WTC11 (cell line): ENCODE data around the gene ALK. TPM values are rescaled to one million over a fixed set of nuclear protein-coding genes. Genes with fewer than 3 reads are reported as not detected.

Source experiments
- ATAC-seq: fragments of 200-7000 bp; cut with Tn5 transposase; 2 replicates; pipeline ENCODE4 v1.10.0; 2021; ENCODE audit warnings: mild to moderate bottlenecking, moderate library complexity
- CTCF ChIA-PET: fragments of 300-600 bp; sonication (Branson Sonifier 250); formaldehyde crosslinking; loops from one replicate; lab custom pipeline; 2021; ENCODE audit warnings: antibody characterized with exemption; lab: Charles Lee
- POLR2A ChIA-PET: fragments of 350-600 bp; sonication (Branson Sonifier 250); formaldehyde crosslinking; loops from one replicate; lab custom pipeline; 2021; ENCODE audit warnings: antibody characterized with exemption; lab: Charles Lee
- DNase-seq: peaks from one replicate; pipeline ENCODE4 v3.0.0; 2021; ENCODE audit warnings: low spot score
- H3K27ac Mint-ChIP-seq: 2 replicates; pipeline ENCODE4 v1.8.0; 2021; ENCODE audit warnings: mixed read lengths
- H3K27me3 Mint-ChIP-seq: 2 replicates; pipeline ENCODE4 v1.8.0; 2021; ENCODE audit warnings: low read depth, mild to moderate bottlenecking, moderate library complexity, mixed read lengths
- H3K36me3 Mint-ChIP-seq: 2 replicates; pipeline ENCODE4 v1.8.0; 2021; ENCODE audit warnings: mixed read lengths
- H3K4me1 Mint-ChIP-seq: 2 replicates; pipeline ENCODE4 v1.8.0; 2022; ENCODE audit warnings: mixed read lengths
- H3K4me3 Mint-ChIP-seq: 2 replicates; pipeline ENCODE4 v1.8.0; 2021; ENCODE audit warnings: mild to moderate bottlenecking, moderate library complexity, mixed read lengths
- H3K9me3 Mint-ChIP-seq: 2 replicates; pipeline ENCODE4 v1.8.0; 2021; ENCODE audit warnings: mixed read lengths
- CREB1 ChIP-seq: sonication (generic); formaldehyde crosslinking; IDR thresholded peaks from 2 replicates; pipeline ENCODE4 v1.8.0; 2023; ENCODE audit warnings: mild to moderate bottlenecking, missing genetic modification reagents
- ELF4 ChIP-seq: sonication (generic); formaldehyde crosslinking; IDR thresholded peaks from 2 replicates; pipeline ENCODE4 v1.8.1; 2022; ENCODE audit warnings: low read depth, mild to moderate bottlenecking, moderate library complexity, missing genetic modification reagents
- EMX1 ChIP-seq: fragments of 250-450 bp; sonication (Bioruptor Pico); IDR thresholded peaks from 2 replicates; pipeline ENCODE4 v1.8.0; 2021; ENCODE audit warnings: mild to moderate bottlenecking
- GABPB1 ChIP-seq: sonication (generic); formaldehyde crosslinking; IDR thresholded peaks from 2 replicates; pipeline ENCODE4 v1.8.1; 2023; ENCODE audit warnings: mild to moderate bottlenecking, missing genetic modification reagents
- JAZF1 ChIP-seq: fragments of 250-450 bp; sonication (Bioruptor Pico); IDR thresholded peaks from 2 replicates; pipeline ENCODE4 v1.9.0; 2021; ENCODE audit warnings: moderate library complexity, mild to moderate bottlenecking, inconsistent platforms
- NFE2L1 ChIP-seq: sonication (generic); formaldehyde crosslinking; IDR thresholded peaks from 2 replicates; pipeline ENCODE4 v1.8.1; 2023; ENCODE audit warnings: missing genetic modification reagents
- PRRX2 ChIP-seq: fragments of 250-450 bp; sonication (Bioruptor Pico); IDR thresholded peaks from 2 replicates; pipeline ENCODE4 v1.8.0; 2021; ENCODE audit warnings: mild to moderate bottlenecking
- RELA ChIP-seq: sonication (generic); formaldehyde crosslinking; IDR thresholded peaks from 2 replicates; pipeline ENCODE4 v1.8.1; 2022; ENCODE audit warnings: missing genetic modification reagents, mild to moderate bottlenecking, borderline replicate concordance
- SP1 ChIP-seq: sonication (generic); formaldehyde crosslinking; conservative IDR thresholded peaks from 2 replicates; pipeline ENCODE4 v1.8.1; 2022; ENCODE audit warnings: missing genetic modification reagents
- TEAD4 ChIP-seq: sonication (generic); formaldehyde crosslinking; IDR thresholded peaks from 2 replicates; pipeline ENCODE4 v1.8.0; 2022; ENCODE audit warnings: mild to moderate bottlenecking, missing genetic modification reagents
- ZNF232 ChIP-seq: sonication (generic); formaldehyde crosslinking; IDR thresholded peaks from 2 replicates; pipeline ENCODE4 v1.8.0; 2022; ENCODE audit warnings: mild to moderate bottlenecking, missing genetic modification reagents
- ZNF396 ChIP-seq: fragments of 250-450 bp; sonication (Bioruptor Pico); IDR thresholded peaks from 2 replicates; pipeline ENCODE4 v1.8.0; 2021; ENCODE audit warnings: mild to moderate bottlenecking, moderate library complexity, borderline replicate concordance
- total RNA-seq: library from RNA; stranded (reverse); gene quantifications from 3 replicates; pipeline ENCODE4 v1.2.3, GENCODE V29; 2021
- TF ChIP-seq, protein P1 (sequence below): sonication (generic); formaldehyde crosslinking; IDR thresholded peaks from 2 replicates; pipeline ENCODE4 v1.8.0; 2023; ENCODE audit warnings: missing genetic modification reagents
- TF ChIP-seq, protein P2 (sequence below): fragments of 250-450 bp; sonication (Bioruptor Pico); conservative IDR thresholded peaks from 2 replicates; pipeline ENCODE4 v1.9.0; 2021; ENCODE audit warnings: mild to moderate bottlenecking
- TF ChIP-seq, protein P3 (sequence below): sonication (generic); formaldehyde crosslinking; IDR thresholded peaks from 2 replicates; pipeline ENCODE4 v1.8.1; 2023; ENCODE audit warnings: mild to moderate bottlenecking, missing genetic modification reagents, moderate library complexity
- TF ChIP-seq, protein P4 (sequence below): sonication (generic); formaldehyde crosslinking; IDR thresholded peaks from 2 replicates; pipeline ENCODE4 v1.8.1; 2022; ENCODE audit warnings: mild to moderate bottlenecking, missing genetic modification reagents, moderate library complexity, borderline replicate concordance
- TF ChIP-seq, protein P5 (sequence below): fragments of 250-450 bp; sonication (Bioruptor Pico); IDR thresholded peaks from 2 replicates; pipeline ENCODE4 v2.1.2; 2022; ENCODE audit warnings: mild to moderate bottlenecking, moderate library complexity
- TF ChIP-seq, protein P6 (sequence below): fragments of 250-450 bp; sonication (Bioruptor Pico); IDR thresholded peaks from 2 replicates; pipeline ENCODE4 v1.9.0; 2021; ENCODE audit warnings: mild to moderate bottlenecking, borderline replicate concordance
- TF ChIP-seq, protein P7 (sequence below): sonication (generic); formaldehyde crosslinking; IDR thresholded peaks from 2 replicates; pipeline ENCODE4 v1.8.1; 2022; ENCODE audit warnings: low read depth, mild to moderate bottlenecking, moderate library complexity, missing genetic modification reagents, borderline replicate concordance

ALK gene
- total RNA-seq, 1 experiment from 2014 or later: not detected

DNA sequence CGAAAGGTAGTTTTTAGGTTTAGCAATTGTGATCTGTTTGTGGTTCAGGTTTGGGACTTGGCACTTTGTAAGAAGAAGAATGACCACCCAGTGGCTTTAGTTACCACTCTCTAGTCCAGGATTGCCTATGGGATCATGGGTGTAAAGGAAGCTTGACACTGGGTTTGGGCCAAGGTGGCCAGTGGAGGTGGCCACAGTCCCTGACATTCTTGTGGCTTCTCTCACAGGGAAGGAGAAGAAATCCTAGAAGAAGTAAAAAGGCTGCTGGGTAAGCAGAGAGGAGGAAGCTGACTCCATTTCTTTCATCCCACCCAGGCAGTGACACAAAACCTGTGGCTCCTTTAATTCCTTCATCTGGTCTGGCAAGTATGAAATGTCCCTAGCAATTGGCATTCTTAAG is 411.5 kb downstream of the ALK start:
- ATAC-seq (no peak), DNase-seq (no peak)
- peaks cover 8% of the 10 kb centered on the region; the same call in 1 of the 2 replicates for H3K4me1 Mint-ChIP-seq
- H3K4me3 Mint-ChIP-seq: no peak overlapping the region
- no peak overlapping the region for H3K27ac Mint-ChIP-seq
- H3K36me3 Mint-ChIP-seq: peaks cover 15% of the 10 kb centered on the region
- no peak for TF ChIP-seq ELF4 (CRISPR knock-in tag)
- no peak for TF ChIP-seq ZNF396 (CRISPR knock-in tag)
- TF ChIP-seq EMX1 (CRISPR knock-in tag): no peak
- TF ChIP-seq, protein P1, sequence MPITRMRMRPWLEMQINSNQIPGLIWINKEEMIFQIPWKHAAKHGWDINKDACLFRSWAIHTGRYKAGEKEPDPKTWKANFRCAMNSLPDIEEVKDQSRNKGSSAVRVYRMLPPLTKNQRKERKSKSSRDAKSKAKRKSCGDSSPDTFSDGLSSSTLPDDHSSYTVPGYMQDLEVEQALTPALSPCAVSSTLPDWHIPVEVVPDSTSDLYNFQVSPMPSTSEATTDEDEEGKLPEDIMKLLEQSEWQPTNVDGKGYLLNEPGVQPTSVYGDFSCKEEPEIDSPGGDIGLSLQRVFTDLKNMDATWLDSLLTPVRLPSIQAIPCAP: no peak
- TF ChIP-seq, all 79 proteins: peak for 0
- Mint-ChIP-seq H3K9me3 (peaks cover 35% of the 10 kb centered on the region), H3K27me3 (no peaks in the 10 kb centered on the region)
- POLR2A ChIA-PET: no interaction called here
- CTCF ChIA-PET: no interaction called here

DNA sequence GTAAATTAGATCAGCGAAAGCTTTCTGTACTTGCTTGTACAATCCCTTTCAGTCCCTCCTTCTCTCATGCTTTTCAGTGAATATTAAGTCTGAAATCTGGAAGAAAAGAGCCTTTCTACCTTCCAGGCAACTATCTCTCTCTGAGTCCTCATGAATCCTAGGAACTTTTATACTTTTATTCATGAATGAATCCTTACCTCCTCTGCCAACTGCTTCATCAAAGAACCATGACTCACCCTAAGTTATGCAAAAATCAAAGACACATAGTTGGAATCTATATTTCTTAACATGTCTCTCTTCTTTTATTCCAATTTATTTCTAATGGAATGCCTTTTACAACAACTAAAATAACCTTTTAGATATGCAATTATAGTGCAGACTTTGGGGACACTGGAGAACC is 412.0 kb downstream of the ALK start:
- Mint-ChIP-seq H3K27me3 (no peaks in the 10 kb centered on the region), H3K4me3 (no peak overlapping the region), H3K4me1 (peaks cover 8% of the 10 kb centered on the region; the same call in 1 of the 2 replicates), H3K27ac (no peak overlapping the region), H3K36me3 (peaks cover 15% of the 10 kb centered on the region), H3K9me3 (peaks cover 30% of the 10 kb centered on the region)
- no peak for DNase-seq
- no peak for ATAC-seq
- TF ChIP-seq JAZF1: no peak
- TF ChIP-seq, protein P2, sequence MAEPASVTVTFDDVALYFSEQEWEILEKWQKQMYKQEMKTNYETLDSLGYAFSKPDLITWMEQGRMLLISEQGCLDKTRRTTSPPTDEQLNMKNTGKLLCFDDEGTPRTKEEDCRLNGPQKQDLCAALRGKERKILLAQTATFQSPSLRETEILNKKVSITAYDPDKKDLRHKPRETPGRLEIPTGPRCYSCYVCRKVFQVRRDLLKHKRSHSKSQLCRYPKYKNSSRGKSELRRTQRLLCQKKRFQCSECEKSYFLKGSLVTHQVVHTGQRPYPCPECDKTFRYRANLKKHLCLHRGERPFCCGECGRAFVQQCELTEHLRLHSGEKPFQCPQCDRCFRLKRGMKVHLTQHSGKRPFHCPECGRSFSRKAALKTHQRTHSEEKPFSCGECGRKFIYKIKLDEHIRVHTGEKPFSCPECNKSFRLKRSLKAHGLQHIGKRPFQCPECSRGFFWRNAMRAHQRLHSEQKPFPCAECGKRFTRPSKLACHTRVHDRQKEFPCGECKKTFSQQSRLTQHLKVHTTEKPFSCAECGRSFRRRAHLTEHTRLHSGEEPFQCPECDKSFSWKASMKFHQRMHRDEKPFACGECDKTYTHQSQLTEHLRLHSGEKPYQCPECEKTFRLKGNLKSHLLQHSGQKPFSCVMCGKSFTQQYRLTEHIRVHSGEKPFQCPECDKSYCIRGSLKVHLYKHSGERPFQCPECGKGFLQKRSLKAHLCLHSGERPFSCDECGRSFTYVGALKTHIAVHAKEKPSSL: no peak
- TF ChIP-seq TEAD4 (CRISPR knock-in tag): no peak
- no peak for TF ChIP-seq PRRX2
- TF ChIP-seq, protein P3, sequence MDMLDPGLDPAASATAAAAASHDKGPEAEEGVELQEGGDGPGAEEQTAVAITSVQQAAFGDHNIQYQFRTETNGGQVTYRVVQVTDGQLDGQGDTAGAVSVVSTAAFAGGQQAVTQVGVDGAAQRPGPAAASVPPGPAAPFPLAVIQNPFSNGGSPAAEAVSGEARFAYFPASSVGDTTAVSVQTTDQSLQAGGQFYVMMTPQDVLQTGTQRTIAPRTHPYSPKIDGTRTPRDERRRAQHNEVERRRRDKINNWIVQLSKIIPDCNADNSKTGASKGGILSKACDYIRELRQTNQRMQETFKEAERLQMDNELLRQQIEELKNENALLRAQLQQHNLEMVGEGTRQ (CRISPR knock-in tag): no peak
- no peak for TF ChIP-seq CREB1 (CRISPR knock-in tag)
- TF ChIP-seq, protein P4, sequence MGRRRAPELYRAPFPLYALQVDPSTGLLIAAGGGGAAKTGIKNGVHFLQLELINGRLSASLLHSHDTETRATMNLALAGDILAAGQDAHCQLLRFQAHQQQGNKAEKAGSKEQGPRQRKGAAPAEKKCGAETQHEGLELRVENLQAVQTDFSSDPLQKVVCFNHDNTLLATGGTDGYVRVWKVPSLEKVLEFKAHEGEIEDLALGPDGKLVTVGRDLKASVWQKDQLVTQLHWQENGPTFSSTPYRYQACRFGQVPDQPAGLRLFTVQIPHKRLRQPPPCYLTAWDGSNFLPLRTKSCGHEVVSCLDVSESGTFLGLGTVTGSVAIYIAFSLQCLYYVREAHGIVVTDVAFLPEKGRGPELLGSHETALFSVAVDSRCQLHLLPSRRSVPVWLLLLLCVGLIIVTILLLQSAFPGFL (CRISPR knock-in tag): no peak
- no peak for TF ChIP-seq SP1 (CRISPR knock-in tag)
- TF ChIP-seq, protein P5, sequence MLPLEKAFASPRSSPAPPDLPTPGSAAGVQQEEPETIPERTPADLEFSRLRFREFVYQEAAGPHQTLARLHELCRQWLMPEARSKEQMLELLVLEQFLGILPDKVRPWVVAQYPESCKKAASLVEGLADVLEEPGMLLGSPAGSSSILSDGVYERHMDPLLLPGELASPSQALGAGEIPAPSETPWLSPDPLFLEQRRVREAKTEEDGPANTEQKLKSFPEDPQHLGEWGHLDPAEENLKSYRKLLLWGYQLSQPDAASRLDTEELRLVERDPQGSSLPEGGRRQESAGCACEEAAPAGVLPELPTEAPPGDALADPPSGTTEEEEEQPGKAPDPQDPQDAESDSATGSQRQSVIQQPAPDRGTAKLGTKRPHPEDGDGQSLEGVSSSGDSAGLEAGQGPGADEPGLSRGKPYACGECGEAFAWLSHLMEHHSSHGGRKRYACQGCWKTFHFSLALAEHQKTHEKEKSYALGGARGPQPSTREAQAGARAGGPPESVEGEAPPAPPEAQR (CRISPR knock-in tag): no peak
- TF ChIP-seq NFE2L1: no peak
- TF ChIP-seq, protein P6, sequence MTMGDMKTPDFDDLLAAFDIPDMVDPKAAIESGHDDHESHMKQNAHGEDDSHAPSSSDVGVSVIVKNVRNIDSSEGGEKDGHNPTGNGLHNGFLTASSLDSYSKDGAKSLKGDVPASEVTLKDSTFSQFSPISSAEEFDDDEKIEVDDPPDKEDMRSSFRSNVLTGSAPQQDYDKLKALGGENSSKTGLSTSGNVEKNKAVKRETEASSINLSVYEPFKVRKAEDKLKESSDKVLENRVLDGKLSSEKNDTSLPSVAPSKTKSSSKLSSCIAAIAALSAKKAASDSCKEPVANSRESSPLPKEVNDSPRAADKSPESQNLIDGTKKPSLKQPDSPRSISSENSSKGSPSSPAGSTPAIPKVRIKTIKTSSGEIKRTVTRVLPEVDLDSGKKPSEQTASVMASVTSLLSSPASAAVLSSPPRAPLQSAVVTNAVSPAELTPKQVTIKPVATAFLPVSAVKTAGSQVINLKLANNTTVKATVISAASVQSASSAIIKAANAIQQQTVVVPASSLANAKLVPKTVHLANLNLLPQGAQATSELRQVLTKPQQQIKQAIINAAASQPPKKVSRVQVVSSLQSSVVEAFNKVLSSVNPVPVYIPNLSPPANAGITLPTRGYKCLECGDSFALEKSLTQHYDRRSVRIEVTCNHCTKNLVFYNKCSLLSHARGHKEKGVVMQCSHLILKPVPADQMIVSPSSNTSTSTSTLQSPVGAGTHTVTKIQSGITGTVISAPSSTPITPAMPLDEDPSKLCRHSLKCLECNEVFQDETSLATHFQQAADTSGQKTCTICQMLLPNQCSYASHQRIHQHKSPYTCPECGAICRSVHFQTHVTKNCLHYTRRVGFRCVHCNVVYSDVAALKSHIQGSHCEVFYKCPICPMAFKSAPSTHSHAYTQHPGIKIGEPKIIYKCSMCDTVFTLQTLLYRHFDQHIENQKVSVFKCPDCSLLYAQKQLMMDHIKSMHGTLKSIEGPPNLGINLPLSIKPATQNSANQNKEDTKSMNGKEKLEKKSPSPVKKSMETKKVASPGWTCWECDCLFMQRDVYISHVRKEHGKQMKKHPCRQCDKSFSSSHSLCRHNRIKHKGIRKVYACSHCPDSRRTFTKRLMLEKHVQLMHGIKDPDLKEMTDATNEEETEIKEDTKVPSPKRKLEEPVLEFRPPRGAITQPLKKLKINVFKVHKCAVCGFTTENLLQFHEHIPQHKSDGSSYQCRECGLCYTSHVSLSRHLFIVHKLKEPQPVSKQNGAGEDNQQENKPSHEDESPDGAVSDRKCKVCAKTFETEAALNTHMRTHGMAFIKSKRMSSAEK (CRISPR knock-in tag): no peak
- TF ChIP-seq, protein P7, sequence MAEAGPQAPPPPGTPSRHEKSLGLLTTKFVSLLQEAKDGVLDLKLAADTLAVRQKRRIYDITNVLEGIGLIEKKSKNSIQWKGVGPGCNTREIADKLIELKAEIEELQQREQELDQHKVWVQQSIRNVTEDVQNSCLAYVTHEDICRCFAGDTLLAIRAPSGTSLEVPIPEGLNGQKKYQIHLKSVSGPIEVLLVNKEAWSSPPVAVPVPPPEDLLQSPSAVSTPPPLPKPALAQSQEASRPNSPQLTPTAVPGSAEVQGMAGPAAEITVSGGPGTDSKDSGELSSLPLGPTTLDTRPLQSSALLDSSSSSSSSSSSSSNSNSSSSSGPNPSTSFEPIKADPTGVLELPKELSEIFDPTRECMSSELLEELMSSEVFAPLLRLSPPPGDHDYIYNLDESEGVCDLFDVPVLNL (CRISPR knock-in tag): no peak
- TF ChIP-seq RELA (CRISPR knock-in tag): no peak
- no peak for TF ChIP-seq ZNF232 (CRISPR knock-in tag)
- TF ChIP-seq GABPB1 (CRISPR knock-in tag): no peak
- ChIA-PET CTCF (no interaction called here), POLR2A (no interaction called here)
